ENCODE measurements around the gene HADHB.

HADHB gene

GRCh38 chr2:26212011-26212410 lies 32.7 kb upstream of the HADHB start:
- no peak for DNase-seq (ENCODE audit: extremely low read depth, low read depth)
- H3K4me3 ChIP-seq (replicated peaks; ENCODE audit: low read depth, low read length) = no peak overlapping the region
- TF ChIP-seq CTCF (IDR thresholded peaks at IDR 0.05; ENCODE audit: low read depth, low read length, missing control alignments) = no peak

DNA sequence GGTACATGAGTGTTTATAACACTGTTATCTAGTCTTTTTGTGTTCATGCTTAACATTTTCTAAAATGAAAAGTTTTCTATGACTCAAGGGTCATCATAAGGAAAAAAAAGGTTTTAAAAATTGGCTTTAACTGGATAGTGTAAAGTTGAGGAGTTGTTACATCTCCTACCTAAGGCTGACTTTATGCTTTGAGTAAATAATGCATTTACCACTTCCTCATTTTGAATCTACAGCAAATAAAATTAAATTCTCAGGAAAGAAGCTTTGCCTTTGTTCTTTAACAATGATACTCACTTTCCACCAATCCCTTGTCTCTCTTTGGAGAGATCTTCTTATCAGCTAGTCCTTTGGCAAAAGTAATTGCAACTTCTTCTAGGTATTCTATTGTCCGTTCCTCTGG lies 30.0 kb upstream of the HADHB start:
- no peak overlapping the region for H3K4me3 ChIP-seq (replicated peaks; ENCODE audit: low read depth, low read length)
- no peak for DNase-seq (ENCODE audit: extremely low read depth, low read depth)
- TF ChIP-seq CTCF (IDR thresholded peaks at IDR 0.05; ENCODE audit: low read depth, low read length, missing control alignments) = no peak

DNA sequence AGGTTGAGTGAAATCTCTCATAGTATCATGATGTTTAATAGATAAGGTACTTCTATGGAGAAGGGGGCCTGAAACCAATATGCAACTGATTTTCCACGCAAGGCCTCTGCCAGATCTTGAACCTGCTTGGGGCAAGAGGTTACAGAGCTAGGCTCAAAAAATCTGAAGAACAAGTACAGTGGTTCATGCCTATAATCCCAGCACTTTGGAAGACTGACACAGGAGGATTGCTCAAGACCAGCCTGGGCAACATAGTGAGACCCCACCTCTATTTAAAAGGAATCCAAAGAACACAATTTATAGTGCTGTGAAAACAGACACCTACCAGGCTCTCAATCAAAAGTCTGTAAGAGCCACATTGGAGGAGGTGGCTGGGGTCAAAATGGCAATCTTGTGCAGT lies 28.9 kb upstream of the HADHB start:
- H3K4me3 ChIP-seq (replicated peaks; ENCODE audit: low read depth, low read length) = no peak overlapping the region
- TF ChIP-seq CTCF (IDR thresholded peaks at IDR 0.05; ENCODE audit: low read depth, low read length, missing control alignments) = no peak
- DNase-seq (ENCODE audit: extremely low read depth, low read depth) = no peak

GRCh38 chr2:26216587-26216986 lies 28.2 kb upstream of the HADHB start:
- TF ChIP-seq CTCF (IDR thresholded peaks at IDR 0.05; ENCODE audit: low read depth, low read length, missing control alignments) = no peak
- H3K4me3 ChIP-seq (replicated peaks; ENCODE audit: low read depth, low read length) = no peak overlapping the region
- no peak for DNase-seq (ENCODE audit: extremely low read depth, low read depth)

- DNase-seq (ENCODE audit: extremely low read depth, low read depth) = no peak
- H3K4me3 ChIP-seq (replicated peaks; ENCODE audit: low read depth, low read length) = no peak overlapping the region
- TF ChIP-seq CTCF (IDR thresholded peaks at IDR 0.05; ENCODE audit: low read depth, low read length, missing control alignments) = no peak
Measured at GRCh38 chr2:26217720-26218119, 27.0 kb upstream of the HADHB start.

- TF ChIP-seq CTCF (IDR thresholded peaks at IDR 0.05; ENCODE audit: low read depth, low read length, missing control alignments) = no peak
- no peak overlapping the region for H3K4me3 ChIP-seq (replicated peaks; ENCODE audit: low read depth, low read length)
- DNase-seq (ENCODE audit: extremely low read depth, low read depth) = no peak
Measured at GRCh38 chr2:26223018-26223417, 21.7 kb upstream of the HADHB start.

- no peak for DNase-seq (ENCODE audit: extremely low read depth, low read depth)
- TF ChIP-seq CTCF (IDR thresholded peaks at IDR 0.05; ENCODE audit: low read depth, low read length, missing control alignments) = no peak
- H3K4me3 ChIP-seq (replicated peaks; ENCODE audit: low read depth, low read length) = no peak overlapping the region
Measured at GRCh38 chr2:26224095-26224494, 20.6 kb upstream of the HADHB start.

All from HFF-Myc (cell line).